ENCODE data around the gene SNAP91.
"Not testable (repeated sequence)": the region's sequence is repeated elsewhere in the genome, so short reads cannot be mapped to it uniquely, and the experiment has no call there.

DNA sequence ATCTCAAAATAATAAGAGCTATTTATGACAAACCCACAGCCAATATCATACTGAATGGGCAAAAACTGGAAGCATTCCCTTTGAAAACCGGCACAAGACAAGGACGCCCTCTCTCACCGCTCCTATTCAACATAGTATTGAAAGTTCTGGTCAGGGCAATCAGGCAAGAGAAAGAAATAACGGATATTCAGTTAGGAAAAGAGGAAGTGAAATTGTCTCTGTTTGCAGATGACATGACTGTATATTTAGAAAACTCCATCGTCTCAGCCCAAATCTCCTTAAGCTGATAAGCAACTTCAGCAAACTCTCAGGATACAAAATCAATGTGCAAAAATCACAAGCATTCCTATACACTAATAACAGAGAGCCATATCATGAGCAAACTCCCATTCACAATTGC is 158.4 kb downstream of the SNAP91 start:
- TF ChIP-seq POLR2AphosphoS5 (IDR thresholded peaks at IDR 0.05), result not testable (repeated sequence)
- TF ChIP-seq, protein P1, sequence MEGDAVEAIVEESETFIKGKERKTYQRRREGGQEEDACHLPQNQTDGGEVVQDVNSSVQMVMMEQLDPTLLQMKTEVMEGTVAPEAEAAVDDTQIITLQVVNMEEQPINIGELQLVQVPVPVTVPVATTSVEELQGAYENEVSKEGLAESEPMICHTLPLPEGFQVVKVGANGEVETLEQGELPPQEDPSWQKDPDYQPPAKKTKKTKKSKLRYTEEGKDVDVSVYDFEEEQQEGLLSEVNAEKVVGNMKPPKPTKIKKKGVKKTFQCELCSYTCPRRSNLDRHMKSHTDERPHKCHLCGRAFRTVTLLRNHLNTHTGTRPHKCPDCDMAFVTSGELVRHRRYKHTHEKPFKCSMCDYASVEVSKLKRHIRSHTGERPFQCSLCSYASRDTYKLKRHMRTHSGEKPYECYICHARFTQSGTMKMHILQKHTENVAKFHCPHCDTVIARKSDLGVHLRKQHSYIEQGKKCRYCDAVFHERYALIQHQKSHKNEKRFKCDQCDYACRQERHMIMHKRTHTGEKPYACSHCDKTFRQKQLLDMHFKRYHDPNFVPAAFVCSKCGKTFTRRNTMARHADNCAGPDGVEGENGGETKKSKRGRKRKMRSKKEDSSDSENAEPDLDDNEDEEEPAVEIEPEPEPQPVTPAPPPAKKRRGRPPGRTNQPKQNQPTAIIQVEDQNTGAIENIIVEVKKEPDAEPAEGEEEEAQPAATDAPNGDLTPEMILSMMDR (IDR thresholded peaks at IDR 0.05), result not testable (repeated sequence)
